ENCODE results near the gene CFLAR. TPM values are rescaled to one million over a fixed set of nuclear protein-coding genes. Genes with fewer than 3 reads are reported as not detected.
A peak's percentile ranks its signal among the peaks of the same experiment; 100 is the strongest.

CFLAR gene
- total RNA-seq, 4 donors from 2014 or later = 71.9 to 132 (median 114) TPM

GRCh38 chr2:201204655-201205514 lies 88.9 kb downstream of the CFLAR start:
- TF ChIP-seq POLR2A (IDR thresholded peaks at IDR 0.05) (no peak), CTCF (IDR thresholded peaks at IDR 0.05) (no peak)
- intact Hi-C loops (cut with DNase I) = no loop called here
- no peak for DNase-seq
- 90% methylated on average over 9 of the region's 9 CpGs for WGBS, 2 donors
- H3K4me3 ChIP-seq = no peak overlapping the region
- peaks cover 0 to 77% (median 0%) of the 10 kb centered on the region in 3 donors for H3K36me3 ChIP-seq
- no peaks in the 10 kb centered on the region for H3K9me3 ChIP-seq
- no peaks in the 10 kb centered on the region for H3K27me3 ChIP-seq
- no peaks in the 10 kb centered on the region for H3K4me1 ChIP-seq
- H3K27ac ChIP-seq = no peak overlapping the region

GRCh38 chr2:201205515-201205849 lies 89.5 kb downstream of the CFLAR start:
- no peak for TF ChIP-seq CTCF (IDR thresholded peaks at IDR 0.05)
- TF ChIP-seq POLR2A (IDR thresholded peaks at IDR 0.05) = no peak
- no peaks in the 10 kb centered on the region for H3K9me3 ChIP-seq
- no peaks in the 10 kb centered on the region for H3K27me3 ChIP-seq
- no peak for DNase-seq
- no peak overlapping the region for H3K4me3 ChIP-seq
- intact Hi-C loops (cut with DNase I) = no loop called here
- H3K27ac ChIP-seq = no peak overlapping the region
- 86 to 98% methylated on average over 3 of the region's 3 CpGs for WGBS, 2 donors
- peaks cover 0 to 77% (median 0%) of the 10 kb centered on the region in 3 donors for H3K36me3 ChIP-seq
- no peaks in the 10 kb centered on the region for H3K4me1 ChIP-seq

GRCh38 chr2:201208563-201209252 lies 92.7 kb downstream of the CFLAR start:
- Histone ChIP-seq H3K27me3 (no peaks in the 10 kb centered on the region), H3K27ac (peak overlapping the region in 1 of 4 donors; percentile 67), H3K4me3 (no peak overlapping the region), H3K9me3 (no peaks in the 10 kb centered on the region), H3K36me3 (peaks cover 0 to 61% (median 0%) of the 10 kb centered on the region in 3 donors), H3K4me1 (no peaks in the 10 kb centered on the region)
- WGBS, 2 donors = 72 to 84% methylated on average over 12 of the region's 12 CpGs
- DNase-seq = peak; percentile 13
- TF ChIP-seq CTCF (IDR thresholded peaks at IDR 0.05) (no peak), POLR2A (IDR thresholded peaks at IDR 0.05) (peak in 1 of 4 donors; percentile 15)
- intact Hi-C loops (cut with DNase I) = no loop called here

- no peak overlapping the region for H3K27ac ChIP-seq
- peaks cover 0 to 50% (median 0%) of the 10 kb centered on the region in 3 donors for H3K36me3 ChIP-seq
- no peaks in the 10 kb centered on the region for H3K9me3 ChIP-seq
- H3K4me1 ChIP-seq = peaks cover 0 to 8% (median 0%) of the 10 kb centered on the region in 3 donors
- WGBS, 2 donors = 96 to 97% methylated on average over 4 of the region's 4 CpGs
- intact Hi-C loops (cut with DNase I) = no loop called here
- no peak for DNase-seq
- no peak overlapping the region for H3K4me3 ChIP-seq
- no peaks in the 10 kb centered on the region for H3K27me3 ChIP-seq
- TF ChIP-seq POLR2A (IDR thresholded peaks at IDR 0.05) = no peak
- TF ChIP-seq CTCF (IDR thresholded peaks at IDR 0.05) = no peak
Observed at GRCh38 chr2:201215963-201216362, 100.0 kb downstream of the CFLAR start.

- Histone ChIP-seq H3K4me1 (peaks cover 0 to 8% (median 0%) of the 10 kb centered on the region in 3 donors), H3K27ac (no peak overlapping the region), H3K9me3 (no peaks in the 10 kb centered on the region), H3K27me3 (no peaks in the 10 kb centered on the region), H3K4me3 (no peak overlapping the region), H3K36me3 (peaks cover 0 to 46% (median 0%) of the 10 kb centered on the region in 3 donors)
- intact Hi-C loops (cut with DNase I) = no loop called here
- DNase-seq = no peak
- no peak for TF ChIP-seq POLR2A (IDR thresholded peaks at IDR 0.05)
- TF ChIP-seq CTCF (IDR thresholded peaks at IDR 0.05) = no peak
- 73% methylated on average over 1 of the region's 1 CpG; no CpG with 5 or more reads in 1 of the 2 donors for WGBS, 2 donors
Observed at GRCh38 chr2:201216918-201217317, 101.0 kb downstream of the CFLAR start.

Measured in esophagus squamous epithelium (tissue), 5 donors.